Stimulated activated CD8-positive, alpha-beta memory T cell treated with anti-CD3 and anti-CD28 coated beads, Interleukin-7, amount 100 ng/mL, for 48 hours (primary cell): ENCODE measurements around the gene HAGH.
A peak's percentile ranks its signal among the peaks of the same experiment; 100 is the strongest.

Source experiments
- DNase-seq, 2 donors: peaks; one replicate each; pipeline ENCODE4 v3.0.0-alpha.2; 2020; ENCODE audit warnings: low read depth in 1 of 2; ENCODE audit errors: extremely low read depth in 1 of 2

The HAGH gene

GRCh38 chr16:1788095-1788707 is 38.4 kb downstream of the HAGH start:
- no peak for DNase-seq

- DNase-seq = no peak
Measured at GRCh38 chr16:1787322-1788094, 39.1 kb downstream of the HAGH start.

GRCh38 chr16:1787056-1787321 is 39.6 kb downstream of the HAGH start:
- no peak for DNase-seq

- DNase-seq = no peak
Measured at GRCh38 chr16:1786242-1787055, 40.2 kb downstream of the HAGH start.

GRCh38 chr16:1785846-1786170 is 40.8 kb downstream of the HAGH start:
- no peak for DNase-seq

- no peak for DNase-seq
Measured at GRCh38 chr16:1784977-1785845, 41.4 kb downstream of the HAGH start.

- peak; percentile 96 to 99 for DNase-seq
Measured at GRCh38 chr16:1782408-1783264, 44.0 kb downstream of the HAGH start, which contains the start of the genes NUBP2 and SPSB3. Gene NUBP2 (plus strand): TSS chr16:1782960. CDS start chr16:1783021, 61 bp downstream. Gene SPSB3 (minus strand): TSS chr16:1782571. CDS start chr16:1781483, 1,088 bp downstream.

- no peak for DNase-seq
Measured at GRCh38 chr16:1781758-1782407, 44.7 kb downstream of the HAGH start.

GRCh38 chr16:1781254-1781653 is 45.4 kb downstream of the HAGH start:
- DNase-seq = no peak

- no peak for DNase-seq
Measured at GRCh38 chr16:1780677-1781072, 46.0 kb downstream of the HAGH start.

GRCh38 chr16:1779741-1780676 is 46.6 kb downstream of the HAGH start:
- DNase-seq = no peak

GRCh38 chr16:1779234-1779701 is 47.4 kb downstream of the HAGH start:
- no peak for DNase-seq

GRCh38 chr16:1778200-1779179 is 48.1 kb downstream of the HAGH start:
- no peak for DNase-seq

- DNase-seq = no peak
Measured at GRCh38 chr16:1777375-1778199, 49.0 kb downstream of the HAGH start.

- DNase-seq = no peak
Measured at GRCh38 chr16:1776991-1777374, 49.6 kb downstream of the HAGH start.

GRCh38 chr16:1776672-1776955 is 50.0 kb downstream of the HAGH start:
- no peak for DNase-seq
